H1 (cell line): ENCODE results near the gene TLR7.

Source experiments
- CTCF ChIP-seq, 3 experiments: IDR thresholded peaks; 1 replicate in 2 of 3; 2 replicates in 1 of 3; pipeline versions ENCODE4 v1.5.1 to v1.6.1; 2011; ENCODE audit warnings: low read length in 3 of 3, mild to moderate bottlenecking in 3 of 3, inconsistent platforms in 2 of 3, low read depth in 1 of 3, moderate library complexity in 1 of 3; ENCODE audit not compliant: insufficient read depth in 1 of 3; ENCODE audit errors: control extremely low read depth in 1 of 3
- JUND ChIP-seq: IDR thresholded peaks from 2 replicates; pipeline ENCODE4 v1.6.1; 2011; ENCODE audit warnings: mild to moderate bottlenecking, improper control_type of control experiment, low read length
- RFX5 ChIP-seq: IDR thresholded peaks from 2 replicates; pipeline ENCODE4 v1.6.1; 2011; ENCODE audit warnings: low read depth, low read length, improper control_type of control experiment, borderline replicate concordance
- RNF2 ChIP-seq: fragments of 200-900, 300-1000 bp; sonication (generic); IDR thresholded peaks from 2 replicates; pipeline ENCODE4 v1.7.1; 2016; ENCODE audit warnings: borderline replicate concordance, low read depth, mild to moderate bottlenecking, antibody characterized with exemption, low read length; ENCODE audit not compliant: poor library complexity, severe bottlenecking; ENCODE audit errors: missing control alignments
- TCF12 ChIP-seq: IDR thresholded peaks from 2 replicates; pipeline ENCODE4 v1.6.1; 2011; ENCODE audit warnings: low read depth, mild to moderate bottlenecking, low read length

DNA sequence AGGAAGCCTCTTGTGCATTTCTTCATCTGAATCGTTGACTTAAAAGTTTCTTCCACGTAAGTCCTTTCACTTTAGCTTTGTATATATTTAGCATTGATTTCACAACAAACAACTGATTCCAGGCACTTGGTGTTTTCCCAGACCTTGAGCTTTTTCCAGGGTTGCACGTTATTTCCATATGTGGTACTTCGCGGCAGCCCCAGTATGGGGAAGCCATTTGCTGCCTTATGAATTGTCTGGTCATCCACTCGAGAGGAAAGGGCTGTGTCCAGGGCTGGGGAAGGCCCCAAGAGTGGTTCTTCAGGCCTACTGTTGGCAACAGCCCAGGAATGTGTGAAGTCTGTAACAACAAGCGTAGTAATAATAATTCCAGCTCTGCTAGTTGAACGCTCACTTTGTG is 36.8 kb downstream of the TLR7 start:
- TF ChIP-seq CTCF (IDR thresholded peaks at IDR 0.05; ENCODE audit: control extremely low read depth in 1 of 3, insufficient read depth in 1 of 3, low read depth in 1 of 3, low read length in 3 of 3) (no peak), JUND (no peak), RNF2 (no peak), TCF12 (no peak), RFX5 (no peak)
